ENCODE measurements around the gene SPIRE2.
"Not testable (repeated sequence)": the region's sequence is repeated elsewhere in the genome, so short reads cannot be mapped to it uniquely, and the experiment has no call there.

The SPIRE2 gene

DNA sequence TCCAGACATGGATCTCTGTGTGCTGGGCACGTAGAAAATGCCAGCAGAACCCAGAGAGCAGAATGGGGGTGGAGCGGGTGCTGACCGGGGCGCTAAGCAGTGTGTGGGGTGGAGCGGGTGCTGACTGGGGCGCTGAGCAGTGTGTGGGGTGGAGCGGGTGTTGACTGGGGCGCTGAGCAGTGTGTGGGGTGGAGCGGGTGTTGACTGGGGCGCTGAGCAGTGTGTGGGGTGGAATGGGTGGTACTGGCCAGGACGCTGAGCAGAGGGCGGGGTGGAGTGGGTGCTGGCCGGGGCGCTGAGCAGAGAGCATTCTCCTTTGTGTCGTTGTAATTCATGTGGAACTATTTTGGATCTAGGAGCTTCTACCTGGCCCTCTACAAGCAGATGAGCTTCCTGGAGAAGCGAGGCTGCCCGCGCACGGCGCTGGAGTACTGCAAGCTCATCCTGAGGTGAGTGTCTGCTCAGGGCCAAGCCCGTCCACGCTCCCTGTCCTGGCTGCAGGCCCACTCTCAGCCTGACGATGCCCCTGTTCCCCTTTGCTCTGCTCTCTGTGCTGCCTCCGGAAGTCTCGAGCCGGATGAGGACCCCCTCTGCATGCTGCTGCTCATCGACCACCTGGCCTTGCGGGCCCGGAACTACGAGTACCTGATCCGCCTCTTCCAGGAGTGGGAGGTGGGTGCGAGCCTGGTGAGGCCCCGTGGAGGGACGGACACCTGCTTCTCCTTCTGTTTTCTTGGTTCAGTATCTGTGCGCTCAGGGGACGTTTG is 70.1 kb downstream of the SPIRE2 start:
- DNase-seq (ENCODE audit: low spot score) = no peak

DNA sequence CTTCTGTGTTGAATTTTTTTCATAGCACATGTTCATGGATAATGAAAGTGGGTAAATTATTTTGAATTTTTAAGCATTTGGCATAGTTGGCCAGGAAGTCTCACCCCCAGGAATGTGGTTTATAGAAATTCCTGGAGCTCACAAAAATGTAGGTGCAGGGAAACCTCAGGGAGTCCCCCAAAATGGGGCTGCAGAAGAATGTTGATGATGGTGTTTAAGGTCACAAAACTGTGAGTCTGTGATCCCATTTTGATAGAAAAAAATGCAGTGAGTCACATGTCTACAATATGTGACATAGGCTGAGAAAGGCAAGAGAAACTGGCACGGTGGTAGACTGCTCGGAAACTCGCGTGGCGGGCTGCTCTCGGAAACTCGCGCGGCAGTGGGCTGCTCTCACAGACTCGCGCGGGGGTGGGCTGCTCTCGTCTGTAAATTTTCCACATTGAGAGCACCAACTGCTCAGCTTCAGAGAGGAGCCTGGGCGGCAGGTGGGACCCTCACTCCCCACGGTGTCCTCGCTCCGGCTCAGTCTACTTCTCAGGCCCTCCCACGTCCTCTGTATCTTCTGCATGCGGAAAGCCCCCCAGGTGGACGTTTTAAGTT is 71.7 kb downstream of the SPIRE2 start:
- DNase-seq (ENCODE audit: low spot score) = no peak

DNA sequence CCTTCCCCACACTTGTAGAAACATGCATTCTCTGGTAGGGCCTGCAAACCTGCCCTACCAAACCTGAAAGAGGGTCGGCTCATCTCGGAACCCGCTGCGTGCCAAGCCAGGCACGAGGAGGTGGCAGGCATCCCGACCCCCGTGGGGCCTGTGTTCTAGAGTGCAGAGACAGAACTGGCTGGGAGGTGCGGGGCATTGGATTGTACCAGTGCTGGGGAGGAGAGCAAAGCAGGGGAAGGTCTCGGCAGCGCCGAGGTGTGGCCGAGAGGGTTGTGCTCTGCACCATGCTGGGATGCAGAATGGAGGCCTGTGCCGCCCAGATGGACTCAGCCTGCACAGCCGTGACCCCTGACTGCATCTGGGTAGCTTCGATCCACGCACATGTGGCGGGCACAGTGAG is 72.6 kb downstream of the SPIRE2 start:
- DNase-seq (ENCODE audit: low spot score) = no peak

DNA sequence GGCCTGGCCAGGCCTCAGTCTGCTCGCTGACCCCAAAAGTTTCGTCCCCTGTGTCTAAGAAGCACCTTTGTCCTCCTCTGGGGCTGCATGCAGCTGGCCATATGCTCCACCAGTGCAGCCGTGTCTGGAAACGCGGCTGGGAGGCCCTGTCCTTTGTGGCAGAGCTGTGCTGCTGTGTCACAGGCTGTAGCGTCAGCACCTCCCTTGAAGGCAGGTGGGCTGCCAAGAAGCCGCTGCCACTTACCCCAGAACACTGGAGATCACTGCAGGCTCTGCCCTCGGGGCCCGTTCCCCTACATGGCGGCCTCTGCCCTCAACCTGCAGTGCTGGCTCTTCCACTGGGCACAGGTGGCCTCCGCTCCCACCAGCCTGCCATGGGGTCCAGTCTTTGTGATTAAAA is 74.7 kb downstream of the SPIRE2 start:
- DNase-seq (ENCODE audit: low spot score) = no peak

DNA sequence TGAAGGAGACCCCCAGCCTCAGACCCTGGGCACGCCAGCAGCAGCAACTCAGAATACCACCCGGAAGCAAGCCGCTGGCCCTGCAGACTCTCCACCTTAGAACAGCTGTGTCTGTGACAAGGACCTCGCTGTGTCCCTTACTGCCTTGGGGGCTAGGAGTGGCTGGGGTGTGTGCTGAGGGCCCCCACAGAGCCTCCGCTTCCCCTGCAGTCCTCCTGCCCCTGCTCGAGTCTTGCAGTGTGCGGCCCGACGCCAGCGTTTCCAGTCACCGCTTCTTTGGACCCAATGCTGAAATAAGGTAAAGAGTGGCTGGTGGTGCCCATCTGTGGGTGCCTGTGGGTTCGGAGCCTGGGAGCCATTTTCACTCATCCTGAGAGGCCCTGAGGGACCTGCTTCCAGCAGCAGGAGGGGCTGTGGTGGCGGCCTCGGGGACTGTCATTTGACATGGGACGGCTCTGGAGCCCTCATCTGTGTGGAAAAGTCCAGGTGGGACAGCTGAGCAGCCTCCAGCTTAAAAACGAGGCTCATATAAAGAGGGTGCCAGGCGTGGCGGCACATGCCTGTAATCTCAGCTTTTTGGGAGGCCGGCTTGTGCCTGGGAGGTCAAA is 75.7 kb downstream of the SPIRE2 start:
- no peak for DNase-seq (ENCODE audit: low spot score)

DNA sequence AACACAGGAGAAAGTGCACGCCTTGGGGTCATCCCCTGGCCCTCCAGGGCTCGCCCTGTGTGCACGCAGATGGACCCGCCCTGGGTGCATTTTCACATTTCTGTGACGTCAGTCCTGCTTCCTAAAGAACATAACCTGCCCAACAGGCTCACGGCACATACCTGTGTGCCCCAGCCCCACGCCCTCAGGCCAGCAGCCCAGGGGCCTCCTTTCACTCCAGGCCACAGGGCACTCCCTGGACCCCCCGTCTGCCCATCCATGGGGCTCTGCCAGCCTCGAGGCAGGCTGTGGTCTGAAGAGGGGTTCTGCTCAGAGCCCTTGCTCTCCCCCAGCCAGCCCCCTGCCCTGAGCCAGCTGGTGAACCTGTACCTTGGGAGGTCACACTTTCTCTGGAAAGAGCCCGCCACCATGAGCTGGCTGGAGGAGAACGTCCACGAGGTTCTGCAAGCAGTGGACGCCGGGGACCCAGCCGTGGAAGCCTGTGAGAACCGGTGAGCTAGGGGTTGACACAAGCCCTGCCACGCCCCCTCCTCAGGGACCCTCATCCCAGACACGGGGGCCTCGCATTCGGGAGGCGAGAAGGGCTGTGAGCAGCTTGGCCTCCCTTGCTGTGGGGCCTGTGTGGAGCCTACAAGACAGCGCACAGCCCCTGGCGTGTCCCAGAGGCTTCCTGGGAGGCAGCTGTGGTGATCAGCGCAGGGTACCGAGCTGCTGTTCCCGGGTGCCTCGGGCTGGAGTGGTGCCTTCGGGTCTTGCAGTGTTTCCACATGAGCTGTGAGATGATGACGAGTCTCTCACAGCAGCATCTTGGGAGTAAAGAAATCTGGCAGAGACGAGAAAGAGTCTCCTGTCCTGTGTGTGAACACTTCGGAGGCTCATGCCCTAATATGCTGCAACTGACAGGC is 76.6 kb downstream of the SPIRE2 start:
- no peak for DNase-seq (ENCODE audit: low spot score)

DNA sequence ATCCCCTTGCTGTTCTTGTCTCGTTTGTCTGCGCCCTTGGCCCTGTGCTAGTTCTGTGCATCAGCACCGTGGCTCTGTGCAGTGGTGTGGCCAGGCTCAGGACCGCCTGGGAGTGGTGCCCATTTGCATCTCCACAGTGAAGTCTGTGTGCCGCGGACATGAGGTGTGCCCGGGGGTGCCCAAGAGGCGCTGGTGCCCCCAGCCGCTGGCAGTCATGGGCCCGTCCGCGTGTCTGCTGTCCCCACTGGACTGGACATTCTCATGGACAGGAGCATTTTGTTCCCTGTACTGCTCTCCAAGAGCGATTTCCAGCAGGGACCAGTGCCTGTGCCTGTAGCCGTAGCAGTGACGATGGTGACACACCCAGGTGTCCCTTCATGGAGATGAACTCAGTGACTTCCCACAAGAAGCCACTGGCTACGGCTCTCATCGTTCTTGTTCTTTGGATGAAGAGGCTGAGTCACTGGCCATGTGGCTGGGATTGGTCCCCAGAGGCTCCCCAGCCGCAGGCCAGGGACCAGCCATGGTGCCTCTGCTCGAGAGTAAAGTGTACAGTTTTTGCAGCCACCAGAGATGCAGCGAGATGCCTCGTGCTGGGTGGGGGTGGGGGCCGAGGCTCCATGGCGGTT is 77.3 kb downstream of the SPIRE2 start:
- DNase-seq (ENCODE audit: low spot score) = no peak

DNA sequence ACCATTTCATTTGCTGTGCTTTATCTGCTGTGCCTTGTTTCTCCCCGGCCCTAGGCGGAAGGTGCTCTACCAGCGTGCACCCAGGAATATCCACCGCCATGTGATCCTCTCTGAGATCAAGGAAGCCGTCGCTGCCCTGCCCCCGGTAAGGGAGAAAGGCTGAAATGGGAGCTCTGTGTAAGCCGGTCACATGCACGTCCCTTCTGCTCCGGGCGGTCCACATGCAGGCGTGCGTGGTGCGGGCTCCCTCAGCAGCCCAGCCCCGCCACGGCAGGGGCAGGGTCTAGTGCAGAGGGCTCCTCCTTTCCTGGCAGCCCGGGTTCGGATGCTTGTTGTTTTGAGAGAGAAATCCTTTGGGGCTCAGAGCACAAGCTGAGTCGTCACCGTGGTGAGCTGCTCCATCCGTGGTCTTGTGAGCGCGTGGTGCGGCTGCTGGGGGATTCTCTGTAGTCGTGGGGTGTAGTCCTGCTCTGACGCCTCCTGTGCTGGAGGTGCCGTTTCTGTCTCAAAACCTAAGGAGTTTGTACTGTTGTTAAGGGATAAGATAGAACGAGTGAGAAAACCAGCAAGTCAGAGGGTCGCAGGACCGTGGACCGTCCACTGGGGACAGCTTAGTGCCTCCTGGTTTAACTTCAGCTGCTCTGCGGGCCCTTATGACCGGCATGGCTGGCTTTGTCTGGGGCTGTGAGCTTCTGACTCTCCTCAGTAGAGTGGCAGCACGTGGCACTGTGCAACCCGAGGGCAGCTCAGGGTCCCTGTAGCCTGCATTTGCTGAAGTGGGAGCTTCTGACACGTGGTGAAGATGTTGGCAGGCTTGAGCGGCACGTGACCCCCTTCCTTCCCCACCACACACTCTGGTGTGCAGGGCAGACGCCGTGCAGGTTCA is 78.1 kb downstream of the SPIRE2 start:
- DNase-seq (ENCODE audit: low spot score) = no peak

DNA sequence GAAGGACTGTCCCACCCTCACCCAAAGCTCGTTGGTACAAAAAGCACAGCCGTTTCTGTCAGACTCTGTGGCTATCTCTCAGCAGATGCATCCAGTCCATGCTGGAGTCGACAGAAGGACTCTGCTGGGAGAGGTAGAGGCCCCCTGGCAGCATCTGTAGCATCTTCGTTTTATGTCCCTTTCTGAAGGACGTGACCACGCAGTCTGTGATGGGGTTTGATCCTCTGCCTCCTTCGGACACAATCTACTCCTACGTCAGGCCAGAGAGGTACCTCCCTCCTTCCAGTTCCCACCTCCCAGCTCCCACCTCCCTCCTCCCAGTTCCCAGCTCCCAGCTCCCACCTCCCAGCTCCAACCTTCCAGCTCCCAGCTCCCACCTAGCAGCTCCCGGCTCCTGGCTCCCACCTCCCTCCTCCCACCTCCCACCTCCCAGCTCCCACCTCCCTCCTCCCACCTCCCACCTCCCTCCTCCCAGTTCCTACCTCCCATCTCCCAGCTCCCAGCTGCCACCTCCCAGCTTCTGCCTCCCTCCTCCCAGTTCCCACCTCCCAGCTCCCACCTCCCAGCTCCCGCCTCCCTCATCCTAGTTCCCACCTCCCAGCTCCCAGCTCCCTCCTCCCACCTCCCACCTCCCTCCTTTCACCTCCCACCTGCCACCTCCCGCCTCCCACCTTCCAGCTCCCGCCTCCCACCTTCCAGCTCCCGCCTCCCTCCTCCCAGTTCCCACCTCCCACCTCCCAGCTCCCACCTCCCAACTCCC is 79.0 kb downstream of the SPIRE2 start:
- no peak for DNase-seq (ENCODE audit: low spot score)

DNA sequence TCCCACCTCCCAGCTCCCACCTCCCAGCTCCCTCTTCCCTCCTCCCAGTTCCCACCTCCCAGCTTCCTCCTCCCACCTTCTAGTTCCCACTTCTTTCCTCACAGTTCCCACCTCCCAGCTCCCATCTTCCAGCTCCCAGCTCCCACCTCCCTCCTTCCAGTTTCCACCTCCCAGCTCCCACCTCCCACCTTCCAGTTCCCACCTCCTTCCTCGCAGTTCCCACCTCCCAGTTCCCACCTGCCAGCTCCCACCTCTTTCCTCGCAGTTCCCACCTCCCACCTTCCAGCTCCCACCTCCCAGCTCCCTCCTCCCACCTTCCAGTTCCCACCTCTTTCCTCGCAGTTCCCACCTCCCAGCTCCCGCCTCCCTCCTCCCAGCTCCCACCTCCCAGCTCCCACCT is 80.0 kb downstream of the SPIRE2 start:
- no peak for DNase-seq (ENCODE audit: low spot score)

DNA sequence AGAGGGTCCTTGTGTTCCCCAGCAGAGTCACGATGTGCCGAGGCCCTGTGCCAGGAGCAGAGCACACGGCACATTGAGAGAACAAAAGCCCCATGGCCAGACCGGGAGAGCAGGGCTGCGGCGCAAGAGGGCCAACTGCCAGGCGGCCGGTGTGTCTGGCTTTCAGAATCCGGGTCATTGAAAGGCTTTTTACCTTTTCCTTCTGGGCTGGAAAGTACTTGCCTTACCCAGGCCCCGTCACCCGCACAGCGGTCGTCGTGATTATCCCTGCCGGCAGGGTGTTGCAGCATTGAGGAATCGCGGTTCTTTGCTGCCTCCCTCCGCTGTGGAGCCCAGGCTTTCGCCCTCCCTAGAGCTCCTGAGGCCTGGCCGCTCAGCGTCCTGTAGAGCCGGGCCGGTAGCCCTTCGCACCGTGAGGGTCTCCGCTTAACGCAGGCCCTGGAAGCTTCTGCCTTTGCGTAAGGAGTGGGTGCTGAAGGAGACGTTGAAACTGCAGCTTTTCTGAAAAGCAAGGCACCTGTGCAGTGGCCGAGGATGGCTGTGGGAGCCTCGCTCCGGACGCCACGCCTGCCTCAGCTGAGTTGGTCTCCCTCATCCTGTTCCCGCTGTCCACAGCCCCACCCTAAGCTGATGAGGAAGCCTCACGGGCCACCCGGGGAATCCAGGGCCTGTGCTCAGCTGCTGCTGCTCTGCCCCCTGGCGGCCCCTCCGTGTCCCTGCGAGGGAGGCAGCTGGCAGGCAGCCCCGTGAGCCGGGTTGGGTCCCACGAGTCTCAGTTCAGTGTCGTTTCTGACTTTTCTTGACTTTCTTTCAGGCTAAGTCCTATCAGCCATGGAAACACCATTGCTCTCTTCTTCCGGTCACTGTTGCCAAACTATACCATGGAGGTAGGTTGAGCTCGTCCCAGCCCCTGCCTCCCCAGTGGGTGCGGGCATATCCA is 81.8 kb downstream of the SPIRE2 start:
- DNase-seq (ENCODE audit: low spot score) = peak; percentile 61

DNA sequence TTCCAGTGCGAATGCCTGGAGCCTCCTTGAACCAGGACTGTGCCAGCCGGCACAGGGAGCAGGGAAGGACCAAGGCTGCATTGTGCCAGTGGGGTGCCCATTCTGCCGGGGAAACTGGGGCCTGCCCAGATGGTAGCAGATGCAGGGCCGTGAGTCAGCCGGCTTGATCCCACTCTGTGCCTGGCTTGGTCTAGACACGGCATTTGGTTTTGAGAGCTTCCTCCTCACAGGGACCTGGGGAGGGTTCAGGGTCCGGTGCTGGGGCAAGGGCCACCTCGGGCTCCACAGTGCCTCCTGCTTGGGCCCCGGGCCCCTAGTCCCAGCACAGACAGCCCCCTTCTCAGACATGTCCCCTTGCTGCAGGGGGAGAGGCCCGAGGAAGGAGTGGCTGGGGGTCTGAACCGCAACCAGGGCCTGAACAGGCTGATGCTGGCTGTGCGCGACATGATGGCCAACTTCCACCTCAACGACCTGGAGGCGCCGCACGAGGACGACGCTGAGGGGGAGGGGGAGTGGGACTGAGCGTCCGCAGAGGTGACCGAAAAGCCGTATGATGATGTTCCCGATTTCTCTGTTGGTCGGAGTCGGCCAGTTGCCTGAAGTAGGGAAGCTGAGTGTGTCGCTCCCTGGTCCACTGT is 82.6 kb downstream of the SPIRE2 start:
- no peak for DNase-seq (ENCODE audit: low spot score)

DNA sequence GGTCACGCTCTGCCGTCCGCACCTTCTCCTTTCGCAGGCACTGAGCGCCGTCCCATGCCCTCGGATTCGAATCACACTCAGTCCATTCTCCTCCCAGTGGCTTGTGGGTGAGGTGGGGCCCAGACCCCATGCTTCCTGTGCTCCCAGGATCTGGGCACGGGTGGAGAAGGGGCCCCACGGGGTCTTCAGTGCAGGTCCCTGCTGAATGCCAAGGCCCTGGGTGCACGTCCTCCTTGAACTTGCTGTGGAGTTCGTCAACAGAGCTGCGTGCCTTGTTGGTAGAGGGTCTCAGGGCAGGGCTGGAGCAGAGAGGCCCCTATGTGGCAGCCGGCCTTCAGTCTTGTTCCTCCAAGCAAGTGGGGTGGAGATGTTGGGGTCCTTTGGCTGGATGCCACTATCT is 83.1 kb downstream of the SPIRE2 start:
- DNase-seq (ENCODE audit: low spot score) = no peak

DNA sequence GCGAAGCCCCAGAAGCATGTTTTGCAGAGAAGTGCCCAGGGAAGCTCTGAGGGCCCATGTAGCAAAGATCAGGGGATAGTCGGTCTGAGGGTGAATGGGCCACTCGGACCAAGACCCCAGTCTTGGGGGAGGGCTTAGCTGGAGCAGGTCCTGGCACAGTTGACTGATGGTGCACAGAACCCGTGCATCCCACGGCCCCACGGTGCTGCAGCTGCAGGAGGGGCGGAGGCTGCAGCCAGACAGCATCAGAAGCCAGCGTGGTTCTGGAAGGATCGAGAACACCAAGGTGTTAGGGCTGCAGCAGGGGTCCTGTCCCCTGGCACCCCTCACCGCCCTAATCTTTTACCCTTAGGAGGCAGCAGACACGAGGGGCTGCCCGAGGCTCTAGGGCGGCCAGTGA is 83.9 kb downstream of the SPIRE2 start:
- DNase-seq (ENCODE audit: low spot score) = no peak

DNA sequence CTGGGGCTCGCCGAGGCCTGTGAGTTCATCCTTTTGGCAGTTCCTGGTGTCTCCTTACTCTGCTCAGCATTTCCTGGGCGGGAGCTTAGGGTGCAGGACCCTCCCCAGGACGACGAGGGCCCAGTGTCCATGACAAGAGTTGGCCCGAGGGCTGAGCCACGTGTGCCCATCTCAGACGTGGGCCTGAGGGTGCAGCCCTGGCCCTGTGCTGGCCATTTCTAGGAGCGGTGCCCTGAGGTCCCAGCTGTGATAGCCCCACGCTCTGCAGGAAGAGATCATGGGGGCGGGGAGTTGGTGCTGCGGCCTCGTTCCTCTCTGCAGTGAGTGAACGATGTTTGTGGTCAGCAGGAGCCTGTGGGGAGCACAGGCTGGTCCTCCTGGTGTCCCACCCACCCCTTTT is 84.4 kb downstream of the SPIRE2 start:
- DNase-seq (ENCODE audit: low spot score) = no peak

DNA sequence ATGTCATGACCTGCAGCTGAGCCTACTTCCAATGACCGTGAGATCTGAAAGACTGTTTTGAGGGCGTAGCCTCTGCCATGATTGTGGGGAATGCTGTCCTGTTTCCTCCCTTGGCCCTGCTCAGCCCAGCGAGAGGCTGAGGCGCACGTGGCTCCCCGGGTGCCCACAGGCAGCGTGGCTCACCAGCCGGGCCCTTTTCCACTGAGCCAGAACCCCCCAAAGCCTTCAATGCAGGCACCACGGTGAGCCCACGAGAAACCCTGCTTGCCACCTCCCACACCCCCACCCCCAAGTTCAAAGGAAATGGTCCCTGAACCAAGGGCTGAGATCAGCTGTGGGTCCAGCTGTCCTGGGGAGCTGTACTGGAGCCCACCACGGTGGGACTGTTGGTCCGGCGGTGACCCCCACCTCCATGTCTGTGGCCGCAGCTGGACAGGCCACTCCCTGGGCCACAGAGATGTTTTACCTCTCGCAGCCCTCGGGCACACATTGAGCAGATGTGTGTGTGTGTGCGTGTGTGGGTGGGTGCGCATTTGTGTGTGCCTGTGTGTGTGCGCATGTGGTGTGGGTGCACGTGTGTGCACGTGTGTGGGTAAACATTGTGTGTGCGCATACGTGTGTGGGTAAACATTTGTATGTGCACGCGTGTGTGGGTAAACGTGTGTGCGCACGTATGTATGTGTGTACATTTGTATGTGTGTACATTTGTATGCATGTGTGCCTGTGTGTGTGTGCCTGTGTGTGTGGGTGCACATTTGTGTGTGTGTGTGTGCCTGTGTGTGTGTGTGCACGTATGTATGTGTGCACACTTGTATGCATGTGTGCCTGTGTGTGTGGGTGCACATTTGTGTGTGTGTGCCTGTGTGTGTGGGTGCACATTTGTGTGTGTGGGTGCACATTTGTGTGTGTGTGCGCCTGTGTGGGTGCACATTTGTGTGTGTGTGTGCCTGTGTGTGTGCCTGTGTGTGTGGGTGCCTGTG is 85.4 kb downstream of the SPIRE2 start:
- no peak for DNase-seq (ENCODE audit: low spot score)

DNA sequence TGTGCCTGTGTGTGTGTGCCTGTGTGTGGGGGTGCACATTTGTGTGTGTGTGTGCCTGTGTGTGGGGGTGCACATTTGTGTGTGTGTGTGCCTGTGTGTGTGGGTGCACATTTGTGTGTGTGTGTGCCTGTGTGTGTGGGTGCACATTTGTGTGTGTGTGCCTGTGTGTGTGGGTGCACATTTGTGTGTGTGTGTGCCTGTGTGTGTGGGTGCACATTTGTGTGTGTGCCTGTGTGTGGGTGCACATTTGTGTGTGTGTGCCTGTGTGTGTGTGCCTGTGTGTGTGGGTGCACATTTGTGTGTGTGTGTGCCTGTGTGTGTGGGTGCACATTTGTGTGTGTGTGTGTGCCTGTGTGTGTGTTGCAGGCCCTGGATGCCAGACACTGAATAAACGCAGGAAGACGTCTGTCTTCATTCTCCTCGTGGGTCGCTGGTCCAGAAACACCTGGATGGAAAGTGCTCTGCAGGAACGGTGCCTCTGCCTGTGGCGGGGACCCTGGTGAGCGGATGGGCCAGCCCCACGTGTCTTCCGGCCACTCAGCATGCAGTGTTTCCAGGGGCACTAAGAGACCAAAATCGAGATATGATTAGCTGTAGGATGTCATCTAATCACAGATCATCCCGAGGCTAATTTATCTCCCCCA is 86.5 kb downstream of the SPIRE2 start:
- DNase-seq (ENCODE audit: low spot score) = not testable (repeated sequence)

All from CD4-positive, alpha-beta T cell treated with Interleukin-6 at 100 ng/mL for 8 hours (primary cell).